GF-D8 (cell line): Measurements from ENCODE around the gene MAST1.
"Not testable (repeated sequence)": the region's sequence is repeated elsewhere in the genome, so short reads cannot be mapped to it uniquely, and the experiment has no call there.

Source experiments
- DNase-seq: peaks from one replicate; lab custom pipeline; 2025; lab: John Stamatoyannopoulos, UW

The MAST1 gene

DNA sequence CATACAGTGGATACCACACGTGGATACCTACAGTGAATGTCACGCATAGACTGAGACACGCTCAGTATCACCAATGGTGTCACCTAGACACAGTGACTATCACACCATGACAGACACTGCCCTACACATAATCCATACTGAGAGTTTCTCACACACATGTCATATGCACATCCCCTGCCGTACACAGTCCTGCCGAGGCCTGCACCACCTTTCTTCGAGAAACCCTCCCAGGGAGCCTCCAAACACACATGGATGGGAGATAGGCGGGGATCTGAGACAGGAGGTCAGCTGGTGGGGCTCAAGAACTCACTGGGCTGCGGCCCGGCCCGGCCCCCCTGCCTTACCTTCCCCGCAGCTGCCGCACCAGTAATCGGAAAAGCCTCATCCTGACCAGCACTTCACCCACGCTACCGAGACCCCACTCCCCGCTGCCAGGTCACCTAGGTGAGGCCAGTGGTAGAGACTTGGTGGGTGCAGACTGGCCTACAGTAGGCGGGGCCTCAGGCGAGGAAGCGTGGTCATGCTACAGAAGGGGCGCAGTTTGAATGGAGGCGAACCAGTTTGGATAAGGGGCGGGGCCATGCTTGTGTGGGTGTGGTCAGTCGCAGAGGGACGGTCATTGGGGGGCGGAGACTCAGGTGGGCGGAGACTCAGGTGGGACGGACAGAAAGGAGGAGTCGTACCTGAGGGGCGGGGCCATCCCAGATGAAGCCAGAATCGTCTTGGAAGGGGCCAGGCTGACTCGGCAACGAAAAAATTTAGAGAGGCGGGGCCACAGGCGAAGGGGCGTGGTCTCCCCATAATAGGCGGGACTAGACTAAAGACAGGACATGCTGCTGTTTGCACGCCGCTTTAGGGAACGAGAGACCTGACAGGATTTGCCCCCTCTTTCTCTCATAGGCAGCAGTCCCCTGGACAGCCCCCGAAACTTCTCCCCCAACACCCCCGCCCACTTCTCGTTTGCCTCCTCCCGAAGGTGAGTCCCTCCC lies 2.1 kb downstream of the MAST1 start:
- DNase-seq: no peak

GRCh38 chr19:12841094-12841493 lies 2.8 kb downstream of the MAST1 start:
- no peak for DNase-seq

DNA sequence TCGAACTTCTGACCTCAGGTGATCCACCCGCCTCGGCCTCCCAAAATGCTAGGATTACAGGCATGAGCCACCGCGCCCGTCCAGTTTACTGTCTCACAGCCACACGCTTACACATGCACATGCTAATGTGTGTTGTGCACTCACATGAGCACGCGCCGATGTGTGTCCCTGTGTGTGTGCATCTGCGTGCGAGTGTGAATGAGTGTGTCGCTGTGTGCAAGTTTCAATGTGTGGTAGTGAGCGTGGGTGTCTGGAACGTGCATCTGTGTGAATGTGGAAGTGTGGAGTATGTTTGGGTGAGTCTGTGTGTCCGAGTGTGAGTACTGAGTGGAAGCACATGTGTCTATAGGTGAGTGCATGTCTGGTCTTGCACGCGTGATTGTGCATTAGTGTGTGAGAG lies 4.2 kb downstream of the MAST1 start:
- DNase-seq: no peak

DNA sequence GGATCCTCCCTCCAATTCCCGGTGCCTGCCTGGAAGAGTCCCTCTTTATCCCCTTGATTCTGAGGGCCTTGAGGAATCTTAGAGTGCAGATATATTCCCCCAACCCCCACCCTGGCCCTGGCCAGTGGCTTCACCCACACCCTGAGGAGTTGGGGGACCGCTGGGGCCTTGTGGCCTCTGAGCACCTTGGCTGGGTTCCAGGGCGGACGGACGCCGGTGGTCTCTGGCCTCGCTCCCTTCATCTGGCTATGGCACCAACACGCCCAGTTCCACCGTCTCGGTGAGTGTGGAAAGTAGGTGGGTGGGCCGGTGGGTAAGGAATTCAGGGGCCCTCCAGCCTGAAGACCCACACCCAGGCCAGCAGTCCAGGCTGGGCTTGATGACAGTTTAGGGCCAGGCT lies 5.0 kb downstream of the MAST1 start:
- no peak for DNase-seq

- no peak for DNase-seq
Measured at GRCh38 chr19:12843999-12844732, 5.9 kb downstream of the MAST1 start.

DNA sequence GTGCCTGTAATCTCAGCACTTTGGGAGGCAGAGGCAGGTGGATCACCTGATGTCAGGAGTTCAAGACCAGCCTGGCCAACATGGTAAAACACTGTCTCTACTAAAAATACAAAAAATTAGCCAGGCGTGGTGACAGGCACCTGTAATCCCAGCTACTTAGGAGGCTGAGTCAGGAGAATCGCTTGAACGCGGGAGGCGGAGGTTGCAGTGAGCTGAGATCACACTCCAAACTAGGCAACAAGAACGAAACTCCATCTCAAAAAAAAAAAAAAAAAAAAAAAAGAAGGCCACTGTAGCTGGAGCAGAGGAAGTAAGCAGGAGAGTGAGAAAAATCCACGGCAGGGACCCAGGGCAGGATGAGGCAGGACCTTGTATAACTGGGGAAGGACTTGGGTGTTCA lies 8.3 kb downstream of the MAST1 start:
- not testable (repeated sequence) for DNase-seq

GRCh38 chr19:12847159-12848139 lies 9.1 kb downstream of the MAST1 start:
- peak; percentile 9 for DNase-seq

DNA sequence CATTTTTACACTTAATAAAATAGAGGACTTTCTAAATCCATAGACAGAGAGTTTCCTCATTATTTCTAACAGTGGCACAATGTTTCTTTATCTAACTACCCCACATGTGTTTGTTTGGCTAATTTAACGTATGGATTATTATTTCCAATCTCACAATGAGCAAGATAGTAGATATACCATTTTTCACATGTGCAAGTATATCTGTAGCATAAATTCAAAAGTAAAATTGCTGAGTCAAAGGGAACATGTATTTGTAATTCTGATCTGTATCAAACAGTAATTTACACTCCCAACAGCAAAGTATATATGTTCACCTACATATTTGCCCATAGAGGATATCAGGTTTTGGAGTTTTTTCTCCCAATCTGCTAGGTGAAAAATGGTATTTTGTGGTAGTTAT lies 18.3 kb downstream of the MAST1 start:
- DNase-seq: no peak

- DNase-seq: no peak
Measured at GRCh38 chr19:12858041-12858928, 20.0 kb downstream of the MAST1 start.

- DNase-seq: no peak
Measured at GRCh38 chr19:12859546-12859945, 21.2 kb downstream of the MAST1 start.

- DNase-seq: no peak
Measured at GRCh38 chr19:12864143-12864542, 25.8 kb downstream of the MAST1 start.

GRCh38 chr19:12864721-12865715 lies 26.7 kb downstream of the MAST1 start:
- no peak for DNase-seq

DNA sequence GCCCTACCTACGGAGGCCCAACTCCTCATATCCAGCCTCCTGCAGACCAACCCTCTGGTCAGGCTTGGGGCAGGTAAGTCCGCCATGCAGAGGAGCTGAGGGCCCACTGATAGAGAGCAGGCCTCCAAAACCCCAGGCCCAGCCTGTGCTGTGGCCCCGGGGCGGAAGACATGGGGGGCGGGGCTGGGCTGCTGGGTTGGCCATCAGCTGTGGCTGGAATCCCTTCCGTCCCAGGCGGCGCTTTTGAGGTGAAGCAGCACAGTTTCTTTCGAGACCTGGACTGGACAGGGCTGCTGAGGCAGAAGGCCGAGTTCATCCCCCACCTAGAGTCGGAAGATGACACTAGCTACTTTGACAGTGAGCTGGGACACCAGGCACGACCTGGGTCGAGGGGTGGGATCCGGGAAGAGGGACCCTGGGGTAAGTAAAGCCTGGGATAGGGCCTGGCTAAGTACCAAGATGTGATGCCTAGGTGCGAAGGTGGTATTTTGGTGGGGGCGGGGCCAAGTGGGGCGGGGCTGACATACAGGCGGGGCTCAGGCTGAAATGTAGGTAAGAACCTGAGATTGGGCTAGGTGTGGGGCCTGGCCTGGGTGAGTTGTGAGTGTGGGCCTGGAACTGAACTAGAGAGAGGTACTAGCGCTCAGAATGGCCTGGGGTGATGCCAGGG lies 27.6 kb downstream of the MAST1 start:
- DNase-seq: no peak

DNA sequence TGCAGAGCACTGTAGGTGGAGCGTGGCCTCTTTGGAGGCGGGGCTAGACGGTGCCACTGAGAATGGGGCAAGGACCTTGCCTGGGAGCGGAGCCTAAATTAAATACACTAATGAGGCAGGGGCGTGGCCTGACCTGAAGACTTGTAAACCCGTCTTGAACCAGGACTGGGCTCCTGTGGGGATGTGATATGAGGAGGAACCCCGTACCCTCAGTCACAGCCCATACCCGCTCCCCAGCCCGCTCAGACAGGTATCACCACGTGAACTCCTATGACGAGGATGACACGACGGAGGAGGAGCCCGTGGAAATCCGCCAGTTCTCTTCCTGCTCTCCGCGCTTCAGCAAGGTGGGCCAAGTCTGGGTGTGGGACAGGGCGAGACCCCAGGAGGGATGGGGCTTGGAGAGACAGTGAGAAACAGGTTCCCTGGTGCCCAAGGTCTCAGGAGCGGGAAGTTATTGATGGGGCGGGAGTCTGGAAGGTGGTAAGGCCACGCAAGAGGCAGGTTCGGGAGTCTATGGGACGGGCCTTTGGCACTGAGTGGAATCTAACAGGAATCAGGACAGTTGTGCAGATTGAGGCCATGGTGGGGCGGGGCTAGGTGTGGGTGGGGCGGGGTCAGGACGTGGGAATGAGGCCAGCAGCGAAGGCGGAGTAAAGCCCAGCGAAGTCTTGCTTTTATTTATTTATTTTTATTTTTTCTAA lies 28.3 kb downstream of the MAST1 start:
- DNase-seq: no peak

DNA sequence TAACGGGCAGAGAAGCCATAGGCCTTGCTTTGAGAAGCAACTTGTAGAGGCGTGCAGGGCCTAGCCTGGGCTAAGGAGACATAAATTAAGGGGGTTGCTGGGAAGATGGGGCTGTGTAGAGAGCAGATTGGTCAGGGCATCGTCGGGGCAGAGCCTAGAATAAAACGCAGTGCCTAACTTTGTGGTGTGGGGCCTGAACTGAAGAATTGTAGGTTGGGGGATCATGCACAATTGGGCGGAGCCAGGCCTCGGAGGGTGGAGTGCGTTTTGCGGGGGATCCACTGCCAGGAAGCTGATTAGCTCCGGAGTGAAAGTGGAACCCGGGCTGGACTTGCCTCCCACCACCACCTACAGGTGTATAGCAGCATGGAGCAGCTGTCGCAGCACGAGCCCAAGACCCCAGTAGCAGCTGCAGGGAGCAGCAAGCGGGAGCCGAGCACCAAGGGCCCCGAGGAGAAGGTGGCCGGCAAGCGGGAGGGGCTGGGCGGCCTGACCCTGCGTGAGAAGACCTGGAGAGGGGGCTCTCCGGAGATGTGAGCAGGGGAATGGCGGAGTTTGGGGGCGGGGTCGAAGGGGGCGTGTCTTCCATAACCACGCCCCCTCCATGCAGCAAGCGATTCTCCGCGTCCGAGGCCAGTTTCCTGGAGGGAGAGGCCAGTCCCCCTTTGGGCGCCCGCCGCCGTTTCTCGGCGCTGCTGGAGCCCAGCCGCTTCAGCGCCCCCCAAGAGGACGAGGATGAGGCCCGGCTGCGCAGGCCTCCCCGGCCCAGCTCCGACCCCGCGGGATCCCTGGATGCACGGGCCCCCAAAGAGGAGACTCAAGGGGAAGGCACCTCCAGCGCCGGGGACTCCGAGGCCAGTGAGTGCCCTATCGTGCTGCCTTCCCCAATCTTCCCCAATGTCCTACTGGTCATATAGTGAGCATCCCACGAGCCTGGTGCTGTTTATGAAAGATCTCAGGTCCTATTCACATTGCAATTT lies 29.1 kb downstream of the MAST1 start:
- DNase-seq: no peak

GRCh38 chr19:12868540-12869112 lies 30.3 kb downstream of the MAST1 start:
- no peak for DNase-seq

DNA sequence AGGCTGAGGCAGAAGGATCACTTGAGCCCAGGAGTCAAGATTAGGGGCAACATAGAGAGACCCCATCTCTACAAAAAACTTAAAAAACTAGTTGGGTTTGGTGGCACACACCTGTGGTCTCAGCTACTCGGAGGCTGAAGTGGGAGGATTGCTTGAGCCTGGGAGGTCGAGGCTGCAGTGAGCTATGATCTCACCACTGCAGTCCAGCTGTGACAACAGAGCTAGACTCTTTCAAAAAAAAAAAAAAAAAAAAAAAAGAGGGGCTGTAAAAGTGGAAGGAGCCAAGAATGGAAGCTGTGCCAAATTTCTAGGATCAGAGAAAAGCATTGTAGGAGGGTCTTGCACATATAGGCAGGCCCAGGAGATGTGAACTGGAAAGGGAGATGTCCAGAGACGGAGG lies 33.4 kb downstream of the MAST1 start:
- no peak for DNase-seq
